A673 (cell line): Measurements from ENCODE around the gene TLE2. TPM values are rescaled to one million over a fixed set of nuclear protein-coding genes. Genes with fewer than 3 reads are reported as not detected.

ENCODE experiments used
- BruUV-seq: library from RNA; stranded (reverse); fragments of 400-500 nt; replicated peaks from 2 replicates; lab custom pipeline; 2021; lab: Mats Ljungman, UMichigan
- CTCF ChIA-PET: fragments of 300-600 bp; sonication (Branson Sonifier 250); formaldehyde crosslinking; loops from one replicate; lab custom pipeline; 2022; ENCODE audit warnings: antibody characterized with exemption; lab: Charles Lee
- POLR2A ChIA-PET: fragments of 300-600 bp; sonication (Branson Sonifier 250); formaldehyde crosslinking; loops from one replicate; lab custom pipeline; 2022; ENCODE audit warnings: antibody characterized with exemption; ENCODE audit not compliant: low non-redundant PET; lab: Charles Lee
- DNase-seq: peaks from one replicate; pipeline ENCODE4 v3.0.0-alpha.2; 2015; ENCODE audit warnings: low spot score
- H3K27ac ChIP-seq: fragments of 200-600 bp; sonication (generic); 2 replicates; pipeline ENCODE4 v1.5.1; 2016; ENCODE audit warnings: mixed run types, low read depth, mild to moderate bottlenecking, mixed read lengths, antibody characterized with exemption, low read length; ENCODE audit not compliant: poor library complexity, severe bottlenecking
- H3K27me3 ChIP-seq: fragments of 200-600 bp; sonication (generic); replicated peaks from 2 replicates; pipeline ENCODE4 v1.6.1; 2017; ENCODE audit warnings: mixed run types, low read depth, mild to moderate bottlenecking, mixed read lengths, antibody characterized with exemption, low read length; ENCODE audit not compliant: insufficient read depth, poor library complexity
- H3K36me3 ChIP-seq: fragments of 200-600 bp; sonication (generic); 2 replicates; pipeline ENCODE4 v1.6.1; 2016; ENCODE audit warnings: mixed run types, mild to moderate bottlenecking, mixed read lengths, antibody characterized with exemption, low read length; ENCODE audit not compliant: insufficient read depth, poor library complexity, severe bottlenecking
- H3K4me1 ChIP-seq: fragments of 200-600 bp; sonication (generic); 2 replicates; pipeline ENCODE4 v1.6.1; 2017; ENCODE audit warnings: mixed run types, mild to moderate bottlenecking, mixed read lengths, antibody characterized with exemption, low read length; ENCODE audit not compliant: insufficient read depth, poor library complexity, severe bottlenecking
- H3K4me3 ChIP-seq: fragments of 200-600 bp; sonication (generic); 2 replicates; pipeline ENCODE4 v1.5.1; 2016; ENCODE audit warnings: low read depth, mixed run types, mild to moderate bottlenecking, mixed read lengths, low read length; ENCODE audit not compliant: poor library complexity, severe bottlenecking
- H3K9me3 ChIP-seq: fragments of 200-600 bp; sonication (generic); 2 replicates; pipeline ENCODE4 v1.6.1; 2016; ENCODE audit warnings: mixed run types, low read depth, mild to moderate bottlenecking, mixed read lengths, antibody characterized with exemption, low read length; ENCODE audit not compliant: poor library complexity, severe bottlenecking
- EZH2 ChIP-seq: fragments of 200-600 bp; sonication (generic); IDR thresholded peaks from 2 replicates; pipeline ENCODE4 v1.6.1; 2017; ENCODE audit warnings: borderline replicate concordance, low read depth, mild to moderate bottlenecking, mixed read lengths, antibody characterized with exemption, low read length; ENCODE audit not compliant: poor library complexity, severe bottlenecking
- intact Hi-C: fragments of 100-400 bp; cut with micrococcal nuclease; formaldehyde crosslinking; loops from one replicate; pipeline ENCODE4 v1.10.0; 2022; ENCODE audit not compliant: unreplicated experiment
- total RNA-seq: library from RNA; stranded (reverse); gene quantifications from 2 replicates; pipeline ENCODE4 v1.2.3, GENCODE V29; 2021
- TF ChIP-seq, protein P1 (sequence below): fragments of 300-800, 200-600 bp; sonication (generic); conservative IDR thresholded peaks from 2 replicates; pipeline ENCODE4 v1.5.1; 2017; ENCODE audit warnings: low read depth, mild to moderate bottlenecking, antibody characterized with exemption, low read length, moderate library complexity, mixed read lengths

The TLE2 gene
- total RNA-seq, 1 experiment from 2014 or later: 10.8 TPM

DNA sequence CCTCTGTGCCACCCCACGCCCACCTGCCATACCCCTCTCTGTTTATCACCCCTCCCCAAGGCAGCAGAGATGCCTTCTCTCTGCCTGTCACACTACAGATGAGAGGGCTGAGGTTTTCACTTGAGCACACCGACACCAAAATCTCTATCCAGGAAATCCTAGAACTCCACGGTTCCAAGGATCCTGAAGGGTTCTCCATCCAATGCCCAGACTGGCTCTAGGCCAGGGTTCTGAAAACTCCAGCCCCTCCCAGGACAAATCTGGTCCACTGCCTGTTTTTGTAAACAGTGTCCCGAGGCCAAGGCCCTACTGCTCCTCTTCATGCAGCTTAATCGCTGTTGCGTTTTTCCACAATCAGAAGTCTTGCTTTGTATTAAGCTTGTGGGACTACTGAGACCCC lies 20.1 kb downstream of the TLE2 start:
- intact Hi-C loops: no loop called here
- no peak overlapping the region for H3K27ac ChIP-seq
- POLR2A ChIA-PET: interaction anchor here (0.6 kb wide), 1 partner anchor 916 kb away, joined by 6 read pairs; no protein-coding TSS in a partner anchor
- no peak for TF ChIP-seq EZH2
- TF ChIP-seq, protein P1, sequence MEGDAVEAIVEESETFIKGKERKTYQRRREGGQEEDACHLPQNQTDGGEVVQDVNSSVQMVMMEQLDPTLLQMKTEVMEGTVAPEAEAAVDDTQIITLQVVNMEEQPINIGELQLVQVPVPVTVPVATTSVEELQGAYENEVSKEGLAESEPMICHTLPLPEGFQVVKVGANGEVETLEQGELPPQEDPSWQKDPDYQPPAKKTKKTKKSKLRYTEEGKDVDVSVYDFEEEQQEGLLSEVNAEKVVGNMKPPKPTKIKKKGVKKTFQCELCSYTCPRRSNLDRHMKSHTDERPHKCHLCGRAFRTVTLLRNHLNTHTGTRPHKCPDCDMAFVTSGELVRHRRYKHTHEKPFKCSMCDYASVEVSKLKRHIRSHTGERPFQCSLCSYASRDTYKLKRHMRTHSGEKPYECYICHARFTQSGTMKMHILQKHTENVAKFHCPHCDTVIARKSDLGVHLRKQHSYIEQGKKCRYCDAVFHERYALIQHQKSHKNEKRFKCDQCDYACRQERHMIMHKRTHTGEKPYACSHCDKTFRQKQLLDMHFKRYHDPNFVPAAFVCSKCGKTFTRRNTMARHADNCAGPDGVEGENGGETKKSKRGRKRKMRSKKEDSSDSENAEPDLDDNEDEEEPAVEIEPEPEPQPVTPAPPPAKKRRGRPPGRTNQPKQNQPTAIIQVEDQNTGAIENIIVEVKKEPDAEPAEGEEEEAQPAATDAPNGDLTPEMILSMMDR: no peak
- H3K4me1 ChIP-seq: peaks cover 18% of the 10 kb centered on the region
- H3K36me3 ChIP-seq: no peaks in the 10 kb centered on the region
- no TSS peak for BruUV-seq
- DNase-seq: no peak
- H3K27me3 ChIP-seq: no peaks in the 10 kb centered on the region
- H3K9me3 ChIP-seq: no peaks in the 10 kb centered on the region
- H3K4me3 ChIP-seq: no peak overlapping the region
- CTCF ChIA-PET: no interaction called here

DNA sequence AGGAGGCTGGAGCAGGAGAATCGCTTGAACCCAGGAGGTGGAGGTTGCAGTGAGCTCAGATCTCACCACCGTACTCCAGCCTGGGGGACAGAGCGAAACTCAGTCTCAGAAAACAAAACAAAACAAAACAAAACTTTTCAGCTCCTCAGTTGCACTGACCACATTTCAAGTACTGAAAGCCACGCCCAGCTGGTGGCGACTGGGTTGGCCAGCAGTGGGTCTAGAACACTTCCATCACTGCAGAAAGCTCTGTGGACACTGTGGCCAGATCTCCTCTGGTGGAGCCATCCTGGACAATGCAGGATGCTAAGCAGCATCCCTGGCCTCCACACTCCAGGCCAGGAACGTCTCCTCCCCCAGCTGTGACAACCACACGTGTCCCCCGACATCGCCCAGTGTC lies 21.1 kb downstream of the TLE2 start:
- TF ChIP-seq EZH2: no peak
- TF ChIP-seq, protein P1: no peak
- no peak for DNase-seq
- ChIA-PET CTCF (no interaction called here), POLR2A (no interaction called here)
- H3K4me3 ChIP-seq: no peak overlapping the region
- no peaks in the 10 kb centered on the region for H3K27me3 ChIP-seq
- intact Hi-C loops: no loop called here
- peaks cover 8% of the 10 kb centered on the region for H3K4me1 ChIP-seq
- no peaks in the 10 kb centered on the region for H3K36me3 ChIP-seq
- H3K9me3 ChIP-seq: no peaks in the 10 kb centered on the region
- H3K27ac ChIP-seq: no peak overlapping the region
- BruUV-seq: no TSS peak

DNA sequence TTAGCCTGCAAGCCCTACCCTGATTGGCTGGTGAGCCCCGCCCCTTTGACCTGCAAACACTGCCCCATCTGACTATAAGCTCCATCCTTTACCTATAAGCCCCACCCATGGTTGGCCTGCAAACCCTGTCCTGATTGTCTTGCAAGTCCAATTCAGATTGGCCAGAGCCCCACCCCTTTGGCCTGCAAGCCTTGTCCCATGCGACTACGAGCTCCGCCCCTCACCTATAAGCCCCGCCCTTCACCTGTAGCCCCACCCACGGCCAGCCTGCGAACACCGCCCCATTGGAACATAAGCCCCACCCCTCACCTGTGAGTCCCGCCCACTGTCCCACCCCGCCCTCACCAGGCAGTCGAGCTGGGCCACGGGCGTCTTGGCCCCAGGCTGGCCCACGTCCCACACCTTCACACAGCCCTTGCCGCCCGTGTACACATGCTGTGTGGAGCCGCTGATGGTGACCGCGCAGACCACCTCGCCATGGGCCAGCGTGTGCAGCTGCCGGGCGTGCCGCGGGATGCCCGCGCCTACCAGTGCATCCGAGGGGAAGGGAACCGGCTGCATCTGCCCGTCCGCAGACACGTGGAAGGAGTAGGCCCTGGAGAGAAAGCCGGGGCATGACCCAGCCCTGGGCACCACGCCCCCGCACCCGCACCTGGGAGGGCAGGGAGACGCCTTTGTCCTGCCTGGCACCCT lies 22.9 kb downstream of the TLE2 start:
- CTCF ChIA-PET: no interaction called here
- Histone ChIP-seq H3K4me3 (no peak overlapping the region), H3K9me3 (no peaks in the 10 kb centered on the region), H3K27me3 (no peaks in the 10 kb centered on the region), H3K4me1 (no peaks in the 10 kb centered on the region), H3K27ac (no peak overlapping the region), H3K36me3 (no peaks in the 10 kb centered on the region)
- intact Hi-C loops: no loop called here
- no peak for DNase-seq
- TF ChIP-seq EZH2: no peak
- TF ChIP-seq, protein P1: no peak
- BruUV-seq: no TSS peak
- POLR2A ChIA-PET: no interaction called here
